Measurements from ENCODE around the gene CFHR1.
"Not testable (repeated sequence)": the region's sequence is repeated elsewhere in the genome, so short reads cannot be mapped to it uniquely, and the experiment has no call there.

CFHR1 gene

GRCh38 chr1:196774603-196775002 is 44.9 kb upstream of the CFHR1 start, which contains the start of gene CFHR3:
Gene CFHR3, plus strand, starts transcription at chr1:196774840. Its CDS starts 47 bp downstream, at chr1:196774887.
- Histone ChIP-seq H3K4me2 (ENCODE audit: low read length) (no peak within 1 kb of the TSS), H4K20me1 (ENCODE audit: control insufficient read depth, insufficient read depth, low read depth, low read length) (no peaks in the 10 kb centered on the region), H3F3A (ENCODE audit: control insufficient read depth, insufficient read depth) (no peaks in the 10 kb centered on the region), H3K9me2 (replicated peaks; ENCODE audit: control insufficient read depth, low read length) (no peaks in the 10 kb centered on the region), H3K27ac (ENCODE audit: low read depth, low read length) (no peak within 1 kb of the TSS), H3K4me1 (ENCODE audit: control insufficient read depth, low read length) (no peaks in the 10 kb centered on the region), H3K79me2 (ENCODE audit: control insufficient read depth, low read length) (no peaks in the 10 kb centered on the region), H3K4me3 (ENCODE audit: low read length) (no peak within 1 kb of the TSS), H3K9me3 (ENCODE audit: control insufficient read depth, insufficient read depth, low read length) (no peaks in the 10 kb centered on the region), H3K36me3 (ENCODE audit: control insufficient read depth, low read length) (no peaks in the 10 kb centered on the region), H3K27me3 (ENCODE audit: control insufficient read depth, low read length) (no peaks in the 10 kb centered on the region)
- TF ChIP-seq CTCF (IDR thresholded peaks at IDR 0.05; ENCODE audit: low read depth, low read length, poor library complexity, severe bottlenecking): no peak
- no peak for TF ChIP-seq EZH2phosphoT487 (IDR thresholded peaks at IDR 0.05; ENCODE audit: borderline replicate concordance, low read length)

- Histone ChIP-seq H3F3A (ENCODE audit: control insufficient read depth, insufficient read depth) (no peaks in the 10 kb centered on the region), H3K36me3 (ENCODE audit: control insufficient read depth, low read length) (no peaks in the 10 kb centered on the region), H3K9me3 (ENCODE audit: control insufficient read depth, insufficient read depth, low read length) (no peaks in the 10 kb centered on the region), H3K79me2 (ENCODE audit: control insufficient read depth, low read length) (no peaks in the 10 kb centered on the region), H3K4me3 (ENCODE audit: low read length) (no peak overlapping the region), H3K4me2 (ENCODE audit: low read length) (no peak overlapping the region), H3K27ac (ENCODE audit: low read depth, low read length) (no peak overlapping the region), H3K27me3 (ENCODE audit: control insufficient read depth, low read length) (no peaks in the 10 kb centered on the region), H4K20me1 (ENCODE audit: control insufficient read depth, insufficient read depth, low read depth, low read length) (no peaks in the 10 kb centered on the region), H3K9me2 (replicated peaks; ENCODE audit: control insufficient read depth, low read length) (no peaks in the 10 kb centered on the region), H3K4me1 (ENCODE audit: control insufficient read depth, low read length) (no peaks in the 10 kb centered on the region)
- TF ChIP-seq CTCF (IDR thresholded peaks at IDR 0.05; ENCODE audit: low read depth, low read length, poor library complexity, severe bottlenecking) (no peak), EZH2phosphoT487 (IDR thresholded peaks at IDR 0.05; ENCODE audit: borderline replicate concordance, low read length) (no peak)
Measured at GRCh38 chr1:196777603-196778002, 41.9 kb upstream of the CFHR1 start.

GRCh38 chr1:196779093-196779492 is 40.4 kb upstream of the CFHR1 start:
- TF ChIP-seq CTCF (IDR thresholded peaks at IDR 0.05; ENCODE audit: low read depth, low read length, poor library complexity, severe bottlenecking) (no peak), EZH2phosphoT487 (IDR thresholded peaks at IDR 0.05; ENCODE audit: borderline replicate concordance, low read length) (no peak)
- Histone ChIP-seq H4K20me1 (ENCODE audit: control insufficient read depth, insufficient read depth, low read depth, low read length) (no peaks in the 10 kb centered on the region), H3K4me3 (ENCODE audit: low read length) (no peak overlapping the region), H3K27me3 (ENCODE audit: control insufficient read depth, low read length) (no peaks in the 10 kb centered on the region), H3K4me2 (ENCODE audit: low read length) (no peak overlapping the region), H3K9me3 (ENCODE audit: control insufficient read depth, insufficient read depth, low read length) (no peaks in the 10 kb centered on the region), H3F3A (ENCODE audit: control insufficient read depth, insufficient read depth) (no peaks in the 10 kb centered on the region), H3K9me2 (replicated peaks; ENCODE audit: control insufficient read depth, low read length) (no peaks in the 10 kb centered on the region), H3K36me3 (ENCODE audit: control insufficient read depth, low read length) (no peaks in the 10 kb centered on the region), H3K27ac (ENCODE audit: low read depth, low read length) (no peak overlapping the region), H3K79me2 (ENCODE audit: control insufficient read depth, low read length) (no peaks in the 10 kb centered on the region), H3K4me1 (ENCODE audit: control insufficient read depth, low read length) (no peaks in the 10 kb centered on the region)

- H3K4me2 ChIP-seq (ENCODE audit: low read length); H3K79me2 ChIP-seq (ENCODE audit: control insufficient read depth, low read length); H3K36me3 ChIP-seq (ENCODE audit: control insufficient read depth, low read length); H3K9me2 ChIP-seq (replicated peaks; ENCODE audit: control insufficient read depth, low read length); H3F3A ChIP-seq (ENCODE audit: control insufficient read depth, insufficient read depth); H4K20me1 ChIP-seq (ENCODE audit: control insufficient read depth, insufficient read depth, low read depth, low read length); H3K27me3 ChIP-seq (ENCODE audit: control insufficient read depth, low read length); H3K4me3 ChIP-seq (ENCODE audit: low read length); H3K9me3 ChIP-seq (ENCODE audit: control insufficient read depth, insufficient read depth, low read length); H3K4me1 ChIP-seq (ENCODE audit: control insufficient read depth, low read length); H3K27ac ChIP-seq (ENCODE audit: low read depth, low read length): not testable (repeated sequence)
Measured at GRCh38 chr1:196791252-196791651, 28.3 kb upstream of the CFHR1 start.

- H3K27me3 ChIP-seq (ENCODE audit: control insufficient read depth, low read length); H4K20me1 ChIP-seq (ENCODE audit: control insufficient read depth, insufficient read depth, low read depth, low read length); H3K27ac ChIP-seq (ENCODE audit: low read depth, low read length); H3K9me2 ChIP-seq (replicated peaks; ENCODE audit: control insufficient read depth, low read length); H3K4me2 ChIP-seq (ENCODE audit: low read length); H3K9me3 ChIP-seq (ENCODE audit: control insufficient read depth, insufficient read depth, low read length); H3K79me2 ChIP-seq (ENCODE audit: control insufficient read depth, low read length); H3K36me3 ChIP-seq (ENCODE audit: control insufficient read depth, low read length); H3F3A ChIP-seq (ENCODE audit: control insufficient read depth, insufficient read depth); H3K4me1 ChIP-seq (ENCODE audit: control insufficient read depth, low read length); H3K4me3 ChIP-seq (ENCODE audit: low read length): not testable (repeated sequence)
Measured at GRCh38 chr1:196794103-196794502, 25.4 kb upstream of the CFHR1 start.
